Right forelimb (tissue), 1 donor: Measurements from ENCODE around the gene SUPT3H.
"Not testable (repeated sequence)": the region's sequence is repeated elsewhere in the genome, so short reads cannot be mapped to it uniquely, and the experiment has no call there.

Source experiments
- DNase-seq: peaks from one replicate; pipeline ENCODE4 v3.0.0-alpha.2; 2018

The SUPT3H gene

DNA sequence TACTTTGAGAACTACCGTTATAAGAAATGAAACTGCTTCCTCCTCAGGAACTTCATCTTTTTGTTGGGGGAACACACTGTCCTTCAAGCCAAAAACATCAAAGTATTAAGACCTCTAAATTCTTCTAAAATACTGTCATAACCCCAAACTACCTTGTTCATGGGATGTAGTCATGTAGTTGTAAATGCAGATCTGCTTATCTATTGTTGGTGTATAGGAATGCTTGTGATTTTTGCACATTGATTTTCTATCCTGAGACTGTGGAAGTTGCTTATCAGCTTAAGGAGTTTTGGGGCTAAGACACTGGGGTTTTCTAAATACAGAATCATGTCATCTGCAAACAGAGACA, 332.5 kb downstream of the SUPT3H start:
- no peak for DNase-seq

DNA sequence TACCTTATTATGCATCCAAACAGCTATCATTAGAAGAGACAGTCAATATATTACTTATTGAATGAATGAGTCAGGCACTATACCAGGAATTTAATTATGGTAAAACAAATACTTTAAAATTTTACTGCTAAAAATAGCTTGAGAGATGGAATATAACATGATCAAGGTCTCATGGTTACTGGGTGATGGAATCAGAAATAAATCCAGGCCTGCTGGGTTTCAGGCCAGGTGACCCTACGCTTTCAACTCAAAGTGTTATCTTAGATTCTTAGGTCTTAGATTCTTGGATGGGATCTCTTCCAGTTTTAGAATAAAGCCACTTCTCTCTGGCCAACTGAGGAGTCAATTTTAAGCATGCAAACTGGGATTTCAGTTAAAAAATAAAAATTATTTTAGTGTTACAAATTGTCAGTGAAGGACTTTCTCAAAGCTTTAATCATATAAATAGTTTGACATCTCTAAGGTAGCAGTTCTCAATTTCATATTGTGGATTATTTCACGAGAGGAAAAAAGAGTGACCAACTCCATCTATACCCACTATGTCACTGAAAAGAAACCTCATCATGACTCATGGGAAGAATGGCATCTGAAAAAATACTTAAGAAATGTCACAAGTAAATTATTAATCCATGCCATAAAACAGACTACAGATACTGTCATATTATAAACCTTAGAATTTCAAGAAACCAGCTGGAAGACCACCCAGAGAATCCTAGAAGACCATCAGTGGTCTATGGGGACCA, 333.1 kb downstream of the SUPT3H start:
- no peak for DNase-seq

DNA sequence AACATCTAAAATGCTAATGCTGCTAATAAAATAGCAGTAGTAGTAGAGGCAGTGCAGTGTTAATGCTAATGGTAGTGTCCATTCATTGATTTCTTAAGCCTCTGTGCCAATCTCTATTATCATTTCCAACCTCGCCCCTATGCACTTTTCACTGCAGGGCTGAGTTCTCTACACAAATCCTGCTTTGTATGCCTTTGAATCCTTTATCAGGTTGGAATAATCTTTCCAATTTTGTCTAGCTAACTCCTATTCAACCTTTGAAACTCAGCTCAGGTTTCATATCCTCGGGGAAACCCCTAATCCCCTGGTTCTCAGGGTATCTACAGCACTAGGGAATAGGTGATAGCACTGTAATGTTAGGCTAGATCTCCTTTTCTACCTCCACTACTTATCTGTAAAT, 333.6 kb downstream of the SUPT3H start:
- DNase-seq = no peak

DNA sequence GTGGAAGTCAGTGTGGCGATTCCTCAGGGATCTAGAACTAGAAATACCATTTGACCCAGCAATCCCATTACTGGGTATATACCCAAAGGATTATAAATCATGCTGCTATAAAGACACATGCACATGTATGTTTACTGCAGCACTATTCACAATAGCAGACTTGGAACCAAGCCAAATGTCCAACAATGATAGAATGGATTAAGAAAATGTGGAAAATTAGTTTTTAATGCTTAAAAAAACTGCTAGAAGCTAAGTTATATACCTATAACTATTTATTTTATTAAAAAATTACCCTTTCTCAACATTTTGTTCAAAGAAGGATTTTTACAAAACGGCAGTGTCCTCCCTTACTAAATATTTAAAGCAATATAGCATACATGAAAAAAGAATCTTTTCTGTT, 335.1 kb downstream of the SUPT3H start:
- not testable (repeated sequence) for DNase-seq

DNA sequence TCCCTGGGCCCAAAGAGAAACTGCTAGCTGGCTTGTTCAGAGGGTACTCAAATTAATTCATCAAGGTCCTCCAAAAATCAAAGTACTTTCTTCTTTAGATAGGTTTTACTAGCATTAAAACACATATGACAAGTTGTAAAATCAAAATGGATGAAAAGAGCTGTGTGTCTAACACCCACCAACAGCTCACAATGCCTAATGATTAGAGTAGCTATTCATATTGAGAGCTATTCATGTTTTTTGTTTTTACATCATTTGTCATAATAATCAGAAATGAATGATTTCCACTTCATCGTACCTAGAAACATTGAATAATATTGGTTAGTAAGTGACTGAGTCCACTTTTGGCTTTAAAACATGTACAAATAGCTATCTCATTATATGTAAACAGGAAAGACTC, 339.5 kb downstream of the SUPT3H start:
- DNase-seq = no peak

DNA sequence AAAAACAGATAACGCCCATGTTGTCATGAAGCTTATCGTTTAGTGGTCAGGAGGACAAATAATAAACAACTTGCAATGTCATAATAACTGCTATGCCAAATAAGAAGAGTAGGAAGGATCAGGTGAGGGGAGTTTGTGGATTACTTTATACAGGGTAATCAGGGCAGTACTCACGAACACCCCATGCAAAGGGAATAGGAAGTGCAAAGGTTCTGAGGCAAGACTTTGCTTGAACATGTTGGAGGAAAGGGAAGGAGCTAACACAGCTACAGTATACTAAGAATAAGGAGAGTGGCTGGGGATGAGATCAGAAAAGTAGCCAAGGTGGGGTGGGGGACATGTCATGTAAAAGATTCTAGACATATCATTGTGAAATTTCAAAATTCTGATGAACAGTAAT, 341.6 kb downstream of the SUPT3H start:
- no peak for DNase-seq

DNA sequence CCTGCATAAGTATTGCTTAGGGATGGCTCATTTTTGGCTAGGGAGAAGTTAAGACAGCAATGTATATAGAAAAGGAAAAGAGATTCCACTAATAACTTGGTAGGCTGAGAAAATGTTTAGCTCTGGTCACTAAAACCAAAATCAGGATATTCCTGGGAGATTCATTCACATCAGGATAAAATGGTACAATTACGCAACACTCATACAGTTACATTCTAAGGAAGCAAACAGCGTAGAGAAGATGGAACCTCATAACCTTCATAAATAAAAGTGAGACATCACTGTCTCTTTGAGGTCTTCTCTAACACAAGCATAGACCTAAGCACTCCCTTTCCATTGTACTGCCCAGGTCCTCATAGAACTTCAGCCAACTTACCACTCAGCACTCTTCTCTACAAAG, 345.3 kb downstream of the SUPT3H start:
- DNase-seq = no peak

DNA sequence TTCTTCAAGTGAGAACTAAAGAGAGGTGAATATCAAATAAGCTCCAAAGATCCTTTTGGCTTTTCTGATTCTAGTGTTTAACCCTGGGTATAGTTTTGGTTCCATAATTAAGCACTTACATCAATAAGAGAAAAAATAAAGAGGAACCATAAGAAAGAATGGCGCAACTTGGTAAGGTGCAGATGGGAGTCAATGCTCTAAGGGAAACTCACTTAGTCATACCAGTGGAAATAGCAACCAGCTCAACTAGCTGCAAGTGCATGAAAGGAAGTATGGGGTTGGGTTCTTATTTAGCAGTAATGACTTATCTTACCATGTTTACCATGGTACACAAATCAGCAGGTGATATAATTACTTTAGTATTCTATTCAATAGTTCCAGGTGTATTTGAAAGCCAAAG, 346.1 kb downstream of the SUPT3H start:
- DNase-seq = no peak

DNA sequence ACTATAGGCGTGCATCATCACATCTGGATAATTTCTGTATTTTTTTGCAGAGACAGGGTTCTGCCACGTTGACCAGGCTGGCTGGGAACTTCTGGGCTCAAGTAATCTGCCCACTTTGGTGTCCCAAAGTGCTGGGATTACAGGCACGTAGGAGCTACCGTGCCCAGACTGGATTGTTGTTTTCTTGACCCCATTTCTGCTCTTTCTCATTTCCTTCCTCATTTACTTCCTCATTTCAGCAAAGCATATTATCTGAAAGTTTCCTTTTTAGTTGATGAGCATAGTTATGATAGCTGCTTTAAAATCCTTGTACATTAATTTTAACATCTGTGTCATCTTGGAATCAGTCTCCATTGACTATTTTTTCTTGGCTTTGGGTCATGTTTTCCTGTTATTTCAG, 350.6 kb downstream of the SUPT3H start:
- no peak for DNase-seq

DNA sequence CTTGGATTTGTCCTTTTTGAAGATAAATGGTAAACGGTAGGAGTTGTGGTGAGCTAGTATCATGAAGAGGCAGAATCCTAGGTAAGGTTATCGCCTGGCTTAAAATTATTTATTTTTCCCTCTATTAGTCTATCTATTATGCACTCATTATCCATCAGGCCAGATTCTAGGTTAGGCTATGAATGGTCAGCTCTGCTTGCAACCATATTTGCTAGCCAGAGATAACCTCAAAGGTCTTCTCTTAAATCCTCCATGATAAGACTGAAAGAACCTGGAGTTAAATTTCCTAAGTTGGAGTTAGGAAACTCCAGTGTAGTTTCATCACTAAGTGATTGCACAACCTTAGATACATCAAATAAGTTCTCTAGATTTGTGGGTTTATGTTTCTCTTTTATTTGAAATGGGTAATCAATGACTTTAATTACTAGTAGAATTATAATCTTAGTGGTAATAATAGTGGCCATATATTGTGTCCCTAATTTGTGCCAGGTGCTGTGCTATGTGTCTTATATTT, 351.7 kb downstream of the SUPT3H start:
- DNase-seq = no peak

DNA sequence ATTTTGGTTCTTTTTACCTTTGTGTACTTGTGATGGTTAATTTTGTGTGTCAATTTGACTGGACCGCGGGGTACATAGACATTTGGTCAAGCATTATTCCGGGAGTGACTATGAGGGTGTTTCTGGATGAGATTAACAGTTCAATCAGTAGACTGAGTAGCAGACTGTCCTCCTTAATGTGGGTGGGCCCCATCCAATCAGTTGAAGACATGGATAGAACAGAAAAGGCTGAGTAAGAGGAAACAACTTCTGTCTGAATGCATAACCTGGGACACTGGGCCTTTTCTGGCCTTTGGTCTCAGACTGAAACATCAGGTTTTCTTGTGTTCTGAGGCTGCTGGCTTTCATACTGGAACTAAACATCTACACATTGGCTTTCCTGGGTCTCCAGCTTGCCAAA, 353.1 kb downstream of the SUPT3H start:
- DNase-seq = no peak

DNA sequence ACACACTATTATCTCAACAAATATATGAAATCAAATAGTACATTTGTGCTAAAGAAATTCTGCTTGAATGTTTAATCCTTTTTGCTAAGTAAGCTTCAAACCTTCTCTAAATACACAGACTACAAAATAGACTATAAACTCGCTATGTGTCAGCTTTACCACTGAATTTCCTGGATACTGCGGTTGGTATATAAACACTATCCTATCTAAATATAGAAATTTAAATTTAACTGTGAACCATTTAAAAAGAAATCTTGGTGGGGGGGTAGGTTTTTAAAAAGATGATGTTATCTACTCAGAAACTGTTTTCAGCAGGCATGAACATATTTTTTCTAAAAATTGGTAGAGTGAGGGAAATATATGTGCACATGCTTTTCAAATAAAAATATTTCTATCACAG, 356.1 kb downstream of the SUPT3H start:
- DNase-seq = no peak

DNA sequence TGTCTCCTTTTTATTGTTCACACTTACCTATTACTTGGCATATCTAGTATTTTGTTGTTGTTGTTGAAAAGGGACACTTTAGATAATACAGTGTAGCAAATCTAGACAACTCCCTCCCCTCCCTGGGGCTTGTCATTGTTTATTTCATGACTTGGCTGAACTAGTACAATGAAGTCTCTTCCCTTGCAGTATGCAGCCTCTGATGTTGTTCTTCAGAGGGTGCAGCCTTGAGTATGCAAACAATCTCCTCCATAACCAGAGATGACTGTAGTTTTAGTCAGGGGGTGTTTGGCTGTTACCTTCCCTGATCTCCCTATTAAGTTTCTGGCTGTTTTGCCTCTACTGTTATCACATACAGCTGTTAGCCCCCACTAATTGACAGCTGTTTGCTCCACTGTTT, 365.0 kb downstream of the SUPT3H start:
- DNase-seq = no peak

DNA sequence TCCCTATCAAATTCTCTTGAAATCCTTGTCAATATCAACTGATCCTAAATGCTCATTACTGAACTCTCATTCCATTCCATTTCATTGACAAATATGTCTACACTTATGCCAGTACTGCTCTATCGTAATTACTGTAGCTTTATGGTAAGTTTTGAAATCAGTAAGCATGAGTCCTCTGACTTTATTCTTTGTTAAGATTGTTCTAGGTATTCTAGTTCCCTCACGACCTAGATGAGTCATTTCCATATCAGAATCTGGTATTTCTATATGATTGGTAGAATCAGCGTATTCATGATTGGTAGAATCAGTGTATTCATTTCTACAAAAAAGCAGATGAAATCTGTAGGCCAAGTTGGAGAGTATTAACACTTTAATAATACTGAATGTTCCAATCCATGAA, 368.2 kb downstream of the SUPT3H start:
- no peak for DNase-seq

DNA sequence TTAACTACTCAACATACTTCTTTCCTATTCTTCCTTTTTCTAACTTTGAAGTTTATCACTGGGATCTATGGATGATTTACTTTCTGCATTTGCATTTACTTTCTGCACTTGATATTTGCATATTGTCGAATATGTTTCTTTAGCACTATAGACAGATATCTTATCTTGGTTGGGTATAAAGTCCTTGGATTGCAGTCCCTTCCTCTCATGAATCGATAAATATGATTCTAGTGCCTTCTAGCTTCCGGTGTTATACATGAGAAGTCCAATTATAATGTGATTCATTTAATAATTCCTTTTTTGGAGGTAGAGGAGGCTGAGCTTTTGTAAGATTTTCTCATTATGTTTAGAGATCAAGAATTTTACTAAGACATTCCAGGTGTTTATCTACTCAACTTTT, 370.8 kb downstream of the SUPT3H start:
- no peak for DNase-seq

DNA sequence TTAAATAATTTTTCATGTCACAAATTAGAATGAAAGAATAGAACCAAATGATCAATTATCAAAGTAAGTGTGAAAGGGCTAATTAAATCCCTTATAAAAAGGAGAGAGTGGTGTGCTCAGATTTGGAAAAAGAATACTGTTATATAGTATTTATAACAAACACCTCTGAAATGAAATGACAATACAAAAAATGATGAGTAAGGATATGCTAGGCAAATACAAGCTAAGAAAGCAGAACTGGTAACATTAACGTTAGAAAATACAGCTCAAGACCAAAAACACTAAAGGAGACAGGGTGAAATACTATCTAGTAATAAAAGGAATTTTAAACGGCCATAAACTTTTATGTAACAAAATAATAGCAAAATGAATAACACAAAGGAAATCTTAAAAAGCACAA, 373.8 kb downstream of the SUPT3H start:
- no peak for DNase-seq

DNA sequence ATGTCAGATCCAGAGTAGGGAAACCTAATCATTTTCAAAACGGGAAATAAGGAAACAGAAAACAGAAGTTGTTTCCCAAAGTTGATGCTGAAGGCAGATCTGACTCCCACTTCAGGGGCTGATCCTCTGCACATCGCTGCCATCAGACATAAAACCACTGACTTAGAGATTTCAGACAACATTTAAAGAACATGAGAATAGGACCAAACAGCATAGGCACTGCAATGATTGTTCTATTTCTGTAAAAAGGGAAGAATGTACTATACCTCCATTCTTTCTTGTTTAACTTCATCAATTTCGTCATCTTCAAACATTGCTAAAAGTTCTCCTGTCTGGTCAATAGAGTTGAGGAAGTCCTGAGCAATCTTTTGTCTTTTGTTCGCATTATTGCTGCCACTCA, 374.3 kb downstream of the SUPT3H start:
- DNase-seq = no peak

DNA sequence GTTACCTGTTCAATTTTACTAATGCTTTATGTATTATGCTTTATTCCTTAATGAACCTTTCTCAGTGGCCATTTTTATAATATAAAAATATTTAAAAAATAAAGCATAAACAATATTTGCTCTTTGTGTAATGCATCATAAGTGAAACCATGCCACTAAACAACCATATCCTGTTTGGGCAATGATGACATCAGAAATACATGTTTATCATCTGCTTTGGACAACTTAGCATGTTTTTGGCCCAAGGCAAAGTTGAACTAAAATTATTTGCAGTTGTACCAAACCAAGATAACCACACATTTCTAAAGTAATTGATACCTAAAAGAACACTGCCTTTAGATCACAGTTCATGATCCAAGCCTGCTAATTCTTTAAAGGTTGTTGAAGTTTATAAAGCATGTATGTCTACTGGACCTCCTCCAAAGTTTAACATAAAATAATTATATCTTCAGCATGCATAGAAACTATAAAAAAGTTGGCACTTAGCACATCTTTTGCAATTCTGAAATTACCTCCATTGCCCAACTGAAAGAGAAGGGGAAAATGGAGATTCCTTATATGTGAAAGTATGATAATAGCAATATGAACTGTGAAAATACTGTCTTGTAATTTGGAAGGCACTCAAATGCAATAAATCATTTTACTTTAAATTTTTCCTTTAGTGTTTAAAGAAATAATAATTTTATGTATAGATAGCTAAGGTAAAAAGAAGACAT, 375.2 kb downstream of the SUPT3H start:
- DNase-seq = no peak

DNA sequence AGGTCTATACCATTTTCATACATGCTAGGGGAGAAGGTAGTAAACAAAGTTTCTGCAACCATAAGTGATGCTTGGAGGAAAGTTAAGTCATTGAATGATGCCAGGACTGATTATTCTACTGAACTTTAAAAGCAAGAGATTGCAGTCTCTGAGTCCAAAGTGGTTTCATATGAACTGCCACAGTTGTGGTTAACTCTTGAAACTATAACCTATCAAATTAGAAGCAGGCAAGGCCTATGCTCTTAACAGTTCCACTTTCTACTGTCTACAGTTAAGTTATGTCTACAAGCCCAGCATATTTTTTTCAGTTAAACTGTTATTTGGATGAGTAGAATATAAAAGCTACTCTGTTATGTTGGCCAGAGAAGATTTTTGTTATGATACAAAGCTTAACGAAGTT, 376.1 kb downstream of the SUPT3H start:
- no peak for DNase-seq

DNA sequence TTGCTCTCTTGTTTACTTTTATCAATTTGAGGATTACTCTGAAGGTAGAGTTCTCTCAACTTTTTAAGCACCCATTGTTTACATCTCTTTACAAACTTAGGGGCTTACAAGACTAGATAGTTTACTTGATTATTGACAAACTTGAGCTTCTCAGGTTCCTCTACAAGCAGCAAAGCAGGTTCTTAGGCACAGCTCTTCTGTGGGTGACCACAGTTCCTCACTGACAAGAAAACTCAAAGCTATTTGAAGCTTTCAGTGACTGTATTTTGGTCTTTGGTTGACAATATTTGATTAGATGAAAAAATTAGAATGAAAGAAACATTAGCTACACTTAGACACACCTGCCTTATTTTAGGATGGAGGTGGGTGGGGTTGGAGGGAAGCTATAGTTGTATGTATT, 376.9 kb downstream of the SUPT3H start:
- DNase-seq = no peak

DNA sequence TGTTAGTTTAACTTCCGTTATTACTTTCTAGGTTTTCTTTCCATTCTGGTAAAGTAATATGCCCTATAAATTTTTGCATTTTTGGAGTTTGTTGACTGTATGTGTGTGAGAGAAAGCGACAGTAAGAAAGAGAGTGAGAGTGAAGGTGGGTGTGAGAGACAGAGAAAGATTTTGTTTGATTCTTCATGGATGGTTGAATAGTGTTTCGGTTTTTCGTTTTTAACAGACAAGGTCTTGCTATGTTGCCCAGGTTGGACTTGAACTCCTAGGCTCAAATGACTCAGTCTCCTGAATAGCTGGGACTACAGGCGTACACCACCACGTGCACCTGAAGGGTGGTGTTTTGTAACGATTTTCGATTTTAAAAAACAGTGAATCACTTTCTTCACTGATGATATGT, 378.7 kb downstream of the SUPT3H start:
- no peak for DNase-seq

DNA sequence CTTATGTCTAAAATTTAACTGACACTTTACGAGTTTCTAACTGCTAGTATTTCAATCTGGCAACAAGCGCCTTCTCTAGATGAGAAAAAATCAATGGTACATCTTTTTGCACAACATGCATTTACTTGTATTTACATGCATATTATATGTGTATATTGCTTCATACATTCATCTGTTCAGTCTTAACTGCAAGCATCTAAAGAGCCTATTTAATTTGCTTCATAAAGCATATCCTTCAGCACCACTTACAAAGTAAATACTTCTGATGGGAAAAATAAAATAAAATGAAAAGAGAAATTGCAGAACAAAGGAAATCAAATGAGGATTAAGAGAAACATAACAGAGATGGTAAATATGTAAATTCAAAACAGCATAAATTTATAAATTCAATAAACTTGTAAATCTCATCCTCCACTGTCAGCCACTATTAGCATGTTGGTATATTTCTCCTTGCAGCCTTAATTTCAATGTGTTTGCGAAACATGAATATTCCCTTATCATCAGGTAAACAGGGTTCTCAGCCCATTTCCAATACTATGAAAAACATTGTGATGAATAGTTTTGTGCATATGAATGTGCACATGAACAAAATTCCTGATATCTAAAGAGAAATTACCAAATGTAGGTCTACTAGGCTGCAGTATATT, 382.1 kb downstream of the SUPT3H start:
- no peak for DNase-seq

DNA sequence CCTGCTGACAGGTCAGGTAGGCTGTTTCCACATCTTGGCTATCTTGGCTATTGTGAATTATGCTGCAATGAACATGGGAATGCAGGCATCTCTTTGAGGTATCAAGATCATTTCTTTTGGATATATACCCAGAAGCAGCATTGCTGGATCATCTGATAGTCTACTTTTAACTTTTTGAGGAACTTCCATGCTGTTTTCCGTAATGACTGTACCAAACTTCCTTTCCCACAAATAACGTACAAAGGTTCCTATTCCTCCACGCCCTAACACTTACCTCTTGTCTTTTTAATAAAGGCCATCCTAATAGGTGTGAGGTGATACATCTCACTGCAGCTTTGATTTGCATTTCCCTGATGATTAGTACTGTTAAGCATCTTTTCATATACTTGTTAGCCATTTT, 388.3 kb downstream of the SUPT3H start:
- no peak for DNase-seq

DNA sequence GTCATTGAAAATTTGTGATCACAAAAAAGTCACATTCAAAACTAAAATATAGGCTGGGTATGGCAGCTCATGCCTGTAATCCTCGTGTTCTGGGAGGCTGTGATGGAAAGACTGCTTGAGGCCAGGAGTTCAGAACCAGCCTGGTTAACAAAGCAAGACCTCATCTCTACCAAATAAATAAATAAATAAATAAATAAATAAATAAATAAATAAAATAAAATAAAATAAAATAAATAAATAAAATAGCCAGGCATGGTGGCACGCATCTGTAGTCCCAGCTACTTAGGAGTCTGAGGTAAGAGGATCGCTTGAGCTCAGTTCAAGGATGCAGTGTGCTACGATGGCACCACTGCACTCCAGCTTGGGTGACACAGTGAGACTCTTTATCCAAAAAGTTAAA, 392.7 kb downstream of the SUPT3H start:
- no peak for DNase-seq
